Activated CD4-positive, alpha-beta T cell treated with anti-CD3 and anti-CD28 coated beads, Interleukin-2, amount 50 U/mL, for 4 hours (primary cell): Measurements from ENCODE around the gene GRM8.

Experiments
- DNase-seq, 2 experiments: peaks; one replicate each; pipeline ENCODE4 v3.0.0-alpha.2; 2020

GRM8 gene

GRCh38 chr7:126803990-126804389 lies 448.8 kb downstream of the GRM8 start:
- DNase-seq = no peak

- DNase-seq = peak in 1 of 2 experiments; percentile 2
These were observed 449.6 kb downstream of the GRM8 start for GRCh38 chr7:126803060-126803665.

- no peak for DNase-seq
These were observed 451.0 kb downstream of the GRM8 start for GRCh38 chr7:126801733-126802132.

GRCh38 chr7:126799541-126799940 lies 453.2 kb downstream of the GRM8 start:
- no peak for DNase-seq

- DNase-seq = no peak
These were observed 460.2 kb downstream of the GRM8 start for GRCh38 chr7:126792521-126792920.

- DNase-seq = no peak
These were observed 461.4 kb downstream of the GRM8 start for GRCh38 chr7:126791306-126791705.

- DNase-seq = no peak
These were observed 462.0 kb downstream of the GRM8 start for GRCh38 chr7:126790763-126791162.

- DNase-seq = no peak
These were observed 469.1 kb downstream of the GRM8 start for GRCh38 chr7:126783613-126784012.

- DNase-seq = no peak
These were observed 471.7 kb downstream of the GRM8 start for GRCh38 chr7:126780993-126781392.

- DNase-seq = no peak
These were observed 474.6 kb downstream of the GRM8 start for GRCh38 chr7:126778101-126778500.

- DNase-seq = no peak
These were observed 476.2 kb downstream of the GRM8 start for GRCh38 chr7:126776498-126776897.

GRCh38 chr7:126774077-126774476 lies 478.7 kb downstream of the GRM8 start:
- no peak for DNase-seq

GRCh38 chr7:126768836-126769235 lies 483.9 kb downstream of the GRM8 start:
- no peak for DNase-seq

- DNase-seq = no peak
These were observed 491.7 kb downstream of the GRM8 start for GRCh38 chr7:126760914-126761577.

GRCh38 chr7:126755381-126755780 lies 497.4 kb downstream of the GRM8 start:
- no peak for DNase-seq

GRCh38 chr7:126750207-126750911 lies 502.4 kb downstream of the GRM8 start:
- DNase-seq = no peak

GRCh38 chr7:126728967-126729366 lies 523.8 kb downstream of the GRM8 start:
- no peak for DNase-seq

GRCh38 chr7:126727930-126728391 lies 524.8 kb downstream of the GRM8 start:
- DNase-seq = no peak

GRCh38 chr7:126723966-126724544 lies 528.7 kb downstream of the GRM8 start:
- no peak for DNase-seq

GRCh38 chr7:126720232-126720631 lies 532.5 kb downstream of the GRM8 start:
- no peak for DNase-seq

GRCh38 chr7:126718419-126718818 lies 534.3 kb downstream of the GRM8 start:
- DNase-seq = no peak

GRCh38 chr7:126716321-126716720 lies 536.4 kb downstream of the GRM8 start:
- no peak for DNase-seq

- no peak for DNase-seq
These were observed 537.7 kb downstream of the GRM8 start for GRCh38 chr7:126715076-126715475.
